Sigmoid colon (tissue), 7 donors: ENCODE data around the gene HACD1. TPM values are rescaled to one million over a fixed set of nuclear protein-coding genes. Genes with fewer than 3 reads are reported as not detected.

ENCODE experiments used
- DNase-seq: peaks from one replicate; pipeline ENCODE4 v3.0.0-alpha.2; 2019
- H3K27ac ChIP-seq, 4 donors: fragments of 200-600 bp; sonication (generic); one replicate each; pipeline ENCODE4 v1.5.1; 2016 to 2019; ENCODE audit warnings: mild to moderate bottlenecking in 1 of 4
- H3K27me3 ChIP-seq, 3 donors: fragments of 200-600 bp; sonication (generic); one replicate each; pipeline ENCODE4 v1.5.1; 2019; ENCODE audit warnings: mild to moderate bottlenecking in 1 of 3
- H3K36me3 ChIP-seq, 4 donors: fragments of 200-600 bp; sonication (generic); one replicate each; pipeline ENCODE4 v1.5.1; 2016 to 2019
- H3K4me1 ChIP-seq, 4 donors: fragments of 200-600 bp; sonication (generic); one replicate each; pipeline ENCODE4 v1.5.1; 2017 to 2019
- H3K4me3 ChIP-seq, 4 donors: fragments of 200-600 bp; sonication (generic); one replicate each; pipeline ENCODE4 v1.5.1; 2017 to 2019; ENCODE audit warnings: mild to moderate bottlenecking in 2 of 4, moderate library complexity in 1 of 4
- H3K9me3 ChIP-seq, 4 donors: fragments of 200-600 bp in 3 of 4; sonication (generic) in 3 of 4; one replicate each; pipeline versions ENCODE4 v1.5.1 to v1.6.1; 2013 to 2019
- CTCF ChIP-seq, 4 experiments: fragments of 450-650 bp in 3 of 4; fragments of 200-600 bp in 1 of 4; IDR thresholded peaks; one replicate each; pipeline ENCODE4 v1.5.1; 2016 to 2019; ENCODE audit warnings: antibody characterized with exemption in 4 of 4, mild to moderate bottlenecking in 3 of 4, moderate library complexity in 2 of 4
- EP300 ChIP-seq, 4 donors: sonication (generic); formaldehyde crosslinking; IDR thresholded peaks; one replicate each; pipeline ENCODE4 v1.6.1; 2017; ENCODE audit warnings: antibody characterized with exemption in 4 of 4
- POLR2A ChIP-seq, 2 donors: fragments of 450-650 bp; IDR thresholded peaks; one replicate each; pipeline ENCODE4 v1.6.1; 2016; ENCODE audit warnings: antibody characterized with exemption in 2 of 2, mild to moderate bottlenecking in 2 of 2, moderate library complexity in 2 of 2
- POLR2AphosphoS5 ChIP-seq, 4 donors: sonication (generic); formaldehyde crosslinking; IDR thresholded peaks; one replicate each; pipeline ENCODE4 v1.6.1; 2017; ENCODE audit warnings: antibody characterized with exemption in 4 of 4
- WGBS, 2 donors: extraction: QIAGEN DNeasy Blood & Tissue Kit; methylation state at CpG; one replicate each; pipeline ENCODE4 v1.1.7; 2013; 5-methylcytosine and 5-hydroxymethylcytosine counted together
- intact Hi-C: fragments of 100-400 bp; cut with DNase I; formaldehyde crosslinking; loops from one replicate; pipeline ENCODE4 v1.15.1; 2023
- polyA plus RNA-seq, 3 donors: library from polyadenylated mRNA; stranded (reverse); fragments of 200-250 nt; gene quantifications; one replicate each; pipeline ENCODE4 v1.2.3, GENCODE V29; 2013
- total RNA-seq, 4 donors: library from RNA; depleted of rRNA; stranded (reverse); fragments of >200 nt; gene quantifications; one replicate each; pipeline ENCODE4 v1.1.0, GENCODE V29; 2016
- donor health status: healthy with polysubstance abuse.
- donor health status: Bipolar disorder and iron deficiency.
- donor health status: healthy.

Gene HACD1
- total and polyA plus RNA-seq, 7 donors, result 3.0 to 85.3 (median 61.6) TPM; not detected in 1

- H3K27me3 ChIP-seq, result no peaks in the 10 kb centered on the region
- peak overlapping the region; percentile 86 to 97 (median 91) for H3K27ac ChIP-seq
- intact Hi-C loops, result loop anchor here (1.0 to 5.0 kb wide), 2 partner anchors 28 to 37 kb away; no protein-coding TSS in a partner anchor
- peak overlapping the region; percentile 59 to 73 (median 69) for H3K4me3 ChIP-seq
- H3K4me1 ChIP-seq, result peaks cover 0 to 50% (median 32%) of the 10 kb centered on the region in 4 donors
- H3K9me3 ChIP-seq, result no peaks in the 10 kb centered on the region
- DNase-seq, result no peak
- TF ChIP-seq CTCF (IDR thresholded peaks at IDR 0.05) (no peak), EP300 (IDR thresholded peaks at IDR 0.05) (no peak), POLR2AphosphoS5 (IDR thresholded peaks at IDR 0.05) (no peak), POLR2A (IDR thresholded peaks at IDR 0.05) (no peak)
- H3K36me3 ChIP-seq, result no peaks in the 10 kb centered on the region
- WGBS, 2 donors, result 0 to 2% methylated on average over 9 of the region's 9 CpGs
These were observed 27.3 kb upstream of the HACD1 start for GRCh38 chr10:17644485-17644943.

GRCh38 chr10:17643755-17644484 lies 26.7 kb upstream of the HACD1 start, which contains the start of gene STAM:
STAM (plus strand) TSS chr10:17644151; CDS start chr10:17644340, 189 bp downstream.
- no peaks in the 10 kb centered on the region for H3K9me3 ChIP-seq
- intact Hi-C loops, result loop anchor here (1.0 to 5.0 kb wide), 2 partner anchors 28 to 37 kb away; no protein-coding TSS in a partner anchor
- H3K4me3 ChIP-seq, result peak within 1 kb of the TSS; percentile 59 to 73 (median 69)
- WGBS, 2 donors, result 1% methylated on average over 37 of the region's 37 CpGs
- peak; percentile 90 for DNase-seq
- no peaks in the 10 kb centered on the region for H3K36me3 ChIP-seq
- H3K27me3 ChIP-seq, result no peaks in the 10 kb centered on the region
- peaks cover 0 to 46% (median 31%) of the 10 kb centered on the region in 4 donors for H3K4me1 ChIP-seq
- peak within 1 kb of the TSS; percentile 86 to 97 (median 91) for H3K27ac ChIP-seq
- peak; percentile 19 to 31 for TF ChIP-seq POLR2A (IDR thresholded peaks at IDR 0.05)
- peak in 1 of 4 donors; percentile 55 for TF ChIP-seq EP300 (IDR thresholded peaks at IDR 0.05)
- TF ChIP-seq CTCF (IDR thresholded peaks at IDR 0.05), result no peak
- TF ChIP-seq POLR2AphosphoS5 (IDR thresholded peaks at IDR 0.05), result peak; percentile 67 to 91 (median 84)

- WGBS, 2 donors, result 0 to 1% methylated on average over 13 of the region's 13 CpGs
- peak; percentile 80 for DNase-seq
- Histone ChIP-seq H3K27me3 (no peaks in the 10 kb centered on the region), H3K4me3 (peak overlapping the region; percentile 59 to 73 (median 69)), H3K9me3 (no peaks in the 10 kb centered on the region), H3K27ac (peak overlapping the region; percentile 86 to 97 (median 91)), H3K36me3 (no peaks in the 10 kb centered on the region), H3K4me1 (peaks cover 0 to 43% (median 31%) of the 10 kb centered on the region in 4 donors)
- no peak for TF ChIP-seq CTCF (IDR thresholded peaks at IDR 0.05)
- TF ChIP-seq EP300 (IDR thresholded peaks at IDR 0.05), result no peak
- TF ChIP-seq POLR2AphosphoS5 (IDR thresholded peaks at IDR 0.05), result no peak
- TF ChIP-seq POLR2A (IDR thresholded peaks at IDR 0.05), result no peak
- intact Hi-C loops, result loop anchor here (5.0 kb wide), 1 partner anchor 36 kb away; no protein-coding TSS in a partner anchor
These were observed 26.2 kb upstream of the HACD1 start for GRCh38 chr10:17643339-17643754.

GRCh38 chr10:17640331-17640816 lies 23.2 kb upstream of the HACD1 start:
- WGBS, 2 donors, result 96 to 98% methylated on average over 4 of the region's 4 CpGs
- Histone ChIP-seq H3K36me3 (no peaks in the 10 kb centered on the region), H3K27ac (no peak overlapping the region), H3K9me3 (no peaks in the 10 kb centered on the region), H3K27me3 (no peaks in the 10 kb centered on the region), H3K4me3 (no peak overlapping the region), H3K4me1 (peaks cover 0 to 19% (median 15%) of the 10 kb centered on the region in 4 donors)
- no peak for TF ChIP-seq POLR2A (IDR thresholded peaks at IDR 0.05)
- TF ChIP-seq EP300 (IDR thresholded peaks at IDR 0.05), result no peak
- TF ChIP-seq CTCF (IDR thresholded peaks at IDR 0.05), result no peak
- no peak for TF ChIP-seq POLR2AphosphoS5 (IDR thresholded peaks at IDR 0.05)
- DNase-seq, result no peak
- intact Hi-C loops, result loop anchor here (5.0 kb wide), 1 partner anchor 33 kb away; no protein-coding TSS in a partner anchor
